ENCODE measurements around the gene CDC25C.
A peak's percentile ranks its signal among the peaks of the same experiment; 100 is the strongest.

The CDC25C gene

DNA sequence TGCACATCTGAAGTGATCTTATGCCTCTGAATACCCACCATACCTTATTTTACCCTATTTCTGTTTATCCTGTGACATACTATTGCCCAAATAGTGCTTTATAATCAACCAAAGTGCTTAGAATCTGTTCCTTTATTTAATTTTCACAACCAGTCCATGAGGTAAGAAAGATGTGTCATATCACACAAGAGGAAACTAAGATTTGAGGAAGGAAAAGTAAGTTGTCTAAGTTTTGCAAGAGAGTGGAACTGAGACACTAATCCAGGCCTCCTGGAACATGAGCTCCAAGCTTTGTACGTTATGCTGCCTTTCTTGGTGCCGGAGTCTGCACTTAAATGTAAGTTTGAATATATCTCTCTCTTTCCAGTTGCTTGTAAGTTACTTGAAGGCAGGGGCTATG is 38.1 kb upstream of the CDC25C start:
- Mint-ChIP-seq H3K4me3 (no peak overlapping the region), H3K36me3 (ENCODE audit: low read depth) (peaks cover 19% of the 10 kb centered on the region), H3K27me3 (ENCODE audit: low read depth, poor library complexity) (no peaks in the 10 kb centered on the region), H3K27ac (peak overlapping the region; percentile 42), H3K9me3 (no peaks in the 10 kb centered on the region), H3K4me1 (peaks cover 35% of the 10 kb centered on the region)
- TF ChIP-seq, protein P1, sequence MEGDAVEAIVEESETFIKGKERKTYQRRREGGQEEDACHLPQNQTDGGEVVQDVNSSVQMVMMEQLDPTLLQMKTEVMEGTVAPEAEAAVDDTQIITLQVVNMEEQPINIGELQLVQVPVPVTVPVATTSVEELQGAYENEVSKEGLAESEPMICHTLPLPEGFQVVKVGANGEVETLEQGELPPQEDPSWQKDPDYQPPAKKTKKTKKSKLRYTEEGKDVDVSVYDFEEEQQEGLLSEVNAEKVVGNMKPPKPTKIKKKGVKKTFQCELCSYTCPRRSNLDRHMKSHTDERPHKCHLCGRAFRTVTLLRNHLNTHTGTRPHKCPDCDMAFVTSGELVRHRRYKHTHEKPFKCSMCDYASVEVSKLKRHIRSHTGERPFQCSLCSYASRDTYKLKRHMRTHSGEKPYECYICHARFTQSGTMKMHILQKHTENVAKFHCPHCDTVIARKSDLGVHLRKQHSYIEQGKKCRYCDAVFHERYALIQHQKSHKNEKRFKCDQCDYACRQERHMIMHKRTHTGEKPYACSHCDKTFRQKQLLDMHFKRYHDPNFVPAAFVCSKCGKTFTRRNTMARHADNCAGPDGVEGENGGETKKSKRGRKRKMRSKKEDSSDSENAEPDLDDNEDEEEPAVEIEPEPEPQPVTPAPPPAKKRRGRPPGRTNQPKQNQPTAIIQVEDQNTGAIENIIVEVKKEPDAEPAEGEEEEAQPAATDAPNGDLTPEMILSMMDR (IDR thresholded peaks at IDR 0.05) = no peak
- no peak for DNase-seq

DNA sequence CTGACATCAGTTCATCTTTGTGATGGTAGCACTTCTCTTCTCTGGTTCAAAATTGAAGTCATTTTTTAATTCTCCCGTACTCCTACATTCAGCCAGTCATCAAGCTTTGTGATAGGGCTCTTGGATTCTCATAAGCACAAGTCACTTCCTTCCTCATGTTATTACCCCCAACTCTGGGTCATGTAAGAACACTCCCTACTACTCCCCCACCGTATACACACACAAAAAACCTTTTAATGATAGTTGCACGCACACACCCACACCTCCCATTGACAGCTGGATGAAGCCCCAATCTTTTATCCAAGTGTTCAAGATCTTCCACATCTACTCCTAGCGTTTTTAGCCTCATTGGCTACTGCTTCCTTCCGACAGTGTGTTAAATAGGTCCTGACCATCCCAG is 37.7 kb upstream of the CDC25C start:
- TF ChIP-seq, protein P1 (IDR thresholded peaks at IDR 0.05) = no peak
- peaks cover 17% of the 10 kb centered on the region for H3K36me3 Mint-ChIP-seq (ENCODE audit: low read depth)
- no peaks in the 10 kb centered on the region for H3K9me3 Mint-ChIP-seq
- H3K27me3 Mint-ChIP-seq (ENCODE audit: low read depth, poor library complexity) = no peaks in the 10 kb centered on the region
- no peak for DNase-seq
- no peak overlapping the region for H3K4me3 Mint-ChIP-seq
- H3K4me1 Mint-ChIP-seq = peaks cover 35% of the 10 kb centered on the region
- peak overlapping the region; percentile 42 for H3K27ac Mint-ChIP-seq

DNA sequence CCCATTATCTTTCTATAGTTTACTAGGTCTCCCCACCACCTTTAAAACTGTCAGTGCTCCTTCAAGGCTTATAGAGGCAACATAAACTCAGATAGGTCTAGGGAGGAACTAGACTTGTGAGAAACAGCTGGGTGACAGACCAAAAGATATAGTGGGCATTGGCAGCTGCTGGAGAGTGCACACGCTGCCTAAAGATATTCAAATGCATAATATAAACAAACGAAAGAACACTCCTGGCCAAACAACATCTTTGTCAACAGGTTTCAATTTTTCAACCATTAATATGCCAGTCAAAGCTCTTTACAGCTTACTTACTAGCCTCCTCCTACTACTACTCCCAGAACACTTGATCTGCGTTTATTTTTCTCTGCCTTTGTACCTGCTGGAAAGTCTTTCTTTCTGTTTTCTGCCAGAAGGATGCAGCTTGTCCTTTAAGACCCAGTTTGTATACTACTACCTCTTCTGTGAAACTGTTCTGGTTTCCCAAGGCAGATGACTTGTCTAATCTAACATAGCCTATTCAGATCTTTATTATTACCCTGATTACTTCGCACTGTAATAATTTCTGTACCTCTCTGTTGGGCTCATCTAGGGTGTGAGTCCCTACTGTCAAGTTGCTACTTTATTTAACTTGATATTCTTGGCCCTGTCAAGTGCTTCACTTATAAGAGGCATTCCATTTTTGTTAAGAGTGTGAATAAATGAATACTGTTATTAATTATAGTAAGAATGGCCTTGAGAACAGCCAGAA is 35.2 kb upstream of the CDC25C start:
- no peak overlapping the region for H3K4me3 Mint-ChIP-seq
- H3K27ac Mint-ChIP-seq = peak overlapping the region; percentile 79
- H3K9me3 Mint-ChIP-seq = no peaks in the 10 kb centered on the region
- peaks cover 35% of the 10 kb centered on the region for H3K4me1 Mint-ChIP-seq
- H3K27me3 Mint-ChIP-seq (ENCODE audit: low read depth, poor library complexity) = no peaks in the 10 kb centered on the region
- TF ChIP-seq, protein P1 (IDR thresholded peaks at IDR 0.05) = no peak
- no peak for DNase-seq
- H3K36me3 Mint-ChIP-seq (ENCODE audit: low read depth) = peaks cover 13% of the 10 kb centered on the region

DNA sequence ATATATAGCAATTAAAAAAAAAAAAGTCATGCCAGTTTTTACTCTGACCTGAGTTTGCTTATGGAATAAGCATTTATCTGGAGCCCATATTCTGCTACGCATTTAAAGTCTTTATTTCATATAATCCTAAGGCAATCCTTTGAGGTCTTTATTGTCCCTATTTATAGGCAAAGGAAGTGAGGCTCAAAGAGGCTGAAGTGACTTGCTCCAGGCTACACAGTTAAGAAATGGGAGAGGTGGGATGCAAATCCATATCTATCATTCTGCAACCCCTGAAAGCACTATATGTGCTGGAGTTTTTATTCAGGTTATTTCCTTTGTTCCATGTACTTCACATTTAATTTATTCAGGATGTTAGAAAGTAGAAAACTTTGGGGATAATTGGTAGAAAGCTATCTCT is 33.0 kb upstream of the CDC25C start:
- TF ChIP-seq, protein P1 (IDR thresholded peaks at IDR 0.05) = no peak
- H3K9me3 Mint-ChIP-seq = peaks cover 2% of the 10 kb centered on the region
- no peak for DNase-seq
- H3K27me3 Mint-ChIP-seq (ENCODE audit: low read depth, poor library complexity) = no peaks in the 10 kb centered on the region
- H3K36me3 Mint-ChIP-seq (ENCODE audit: low read depth) = peaks cover 16% of the 10 kb centered on the region
- peaks cover 39% of the 10 kb centered on the region for H3K4me1 Mint-ChIP-seq
- H3K27ac Mint-ChIP-seq = no peak overlapping the region
- no peak overlapping the region for H3K4me3 Mint-ChIP-seq

DNA sequence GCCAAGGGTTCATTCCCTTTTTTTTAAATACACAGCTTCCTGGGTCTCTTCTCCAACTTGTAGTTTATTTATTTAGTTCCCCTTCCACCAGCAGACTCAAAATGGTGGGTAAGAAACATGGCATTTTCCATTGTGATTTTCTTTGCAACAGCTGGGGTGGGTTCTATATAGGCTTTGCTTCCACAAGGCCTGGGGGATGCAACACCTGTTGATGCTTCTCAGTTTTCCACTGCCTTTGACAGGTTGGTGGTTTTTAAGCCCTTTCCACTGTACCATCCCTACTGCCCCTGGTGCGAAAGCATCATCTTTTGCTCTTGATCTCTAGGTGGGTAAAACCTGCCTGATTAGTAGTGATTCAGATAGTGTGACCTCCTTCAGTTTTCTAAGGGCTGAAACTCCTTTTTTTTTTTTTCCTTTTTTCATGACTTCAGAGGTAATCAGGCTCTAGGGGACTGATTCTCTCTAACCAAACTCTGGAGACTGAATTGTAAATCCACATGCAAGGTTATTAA is 29.4 kb upstream of the CDC25C start:
- Mint-ChIP-seq H3K27ac (peak overlapping the region; percentile 29), H3K9me3 (peaks cover 4% of the 10 kb centered on the region), H3K36me3 (ENCODE audit: low read depth) (peaks cover 24% of the 10 kb centered on the region), H3K4me1 (peaks cover 14% of the 10 kb centered on the region), H3K4me3 (no peak overlapping the region), H3K27me3 (ENCODE audit: low read depth, poor library complexity) (no peaks in the 10 kb centered on the region)
- TF ChIP-seq, protein P1 (IDR thresholded peaks at IDR 0.05) = no peak
- no peak for DNase-seq

DNA sequence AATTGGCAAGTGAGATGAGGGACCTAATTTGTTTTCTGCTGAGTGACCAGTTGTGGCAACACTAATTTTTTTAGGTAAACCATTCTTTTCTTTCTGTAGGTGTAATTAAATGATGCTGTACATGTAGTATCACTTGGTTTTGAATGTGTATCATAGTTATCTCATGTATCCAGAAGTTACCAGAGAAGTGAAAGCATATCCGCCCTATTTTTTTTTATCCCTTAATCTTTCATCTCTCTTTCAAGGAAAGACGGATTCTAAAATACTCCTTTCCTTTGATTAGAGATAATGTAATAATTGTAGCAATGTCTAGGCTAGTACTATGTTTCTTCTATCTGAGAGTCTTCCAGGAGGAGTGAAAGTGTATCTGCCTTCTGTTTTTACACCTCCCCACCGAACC is 28.0 kb upstream of the CDC25C start:
- H3K9me3 Mint-ChIP-seq = peaks cover 4% of the 10 kb centered on the region
- peaks cover 28% of the 10 kb centered on the region for H3K36me3 Mint-ChIP-seq (ENCODE audit: low read depth)
- H3K4me1 Mint-ChIP-seq = peaks cover 25% of the 10 kb centered on the region
- H3K27ac Mint-ChIP-seq = peak overlapping the region; percentile 89
- H3K4me3 Mint-ChIP-seq = no peak overlapping the region
- no peak for DNase-seq
- TF ChIP-seq, protein P1 (IDR thresholded peaks at IDR 0.05) = no peak
- H3K27me3 Mint-ChIP-seq (ENCODE audit: low read depth, poor library complexity) = no peaks in the 10 kb centered on the region
